COLO829 (cell line): ENCODE data around the gene GGA2.
"Not testable (repeated sequence)": the region's sequence is repeated elsewhere in the genome, so short reads cannot be mapped to it uniquely, and the experiment has no call there.

Experiments used
- DNase-seq: peaks from one replicate; pipeline ENCODE4 v3.0.0; 2012; ENCODE audit warnings: low spot score

Gene GGA2

DNA sequence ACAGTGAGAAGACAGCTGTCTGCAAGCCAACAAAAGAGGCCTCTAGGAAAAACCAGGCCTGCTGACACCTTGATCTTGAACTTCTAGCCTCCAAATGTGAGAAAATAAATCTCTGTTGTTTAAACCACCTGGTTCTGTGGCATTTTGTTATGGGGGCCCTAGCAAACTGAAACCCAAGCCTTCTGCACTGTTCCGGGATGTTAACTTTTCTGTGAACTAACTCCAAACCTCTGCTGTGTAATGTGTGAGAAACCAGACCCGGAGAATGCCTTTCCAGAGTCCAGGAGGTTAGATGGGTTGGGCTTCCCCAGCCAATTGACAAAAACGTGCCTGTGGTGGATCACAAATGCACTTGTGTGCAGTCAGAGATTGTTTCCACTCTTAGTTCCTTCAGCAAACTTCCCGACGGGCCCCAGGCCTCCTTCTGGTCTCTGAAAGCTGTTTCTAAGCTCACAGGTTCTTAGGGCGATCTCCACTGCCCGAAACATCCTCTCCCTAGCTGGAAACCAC is 13.6 kb upstream of the GGA2 start:
- DNase-seq = no peak

DNA sequence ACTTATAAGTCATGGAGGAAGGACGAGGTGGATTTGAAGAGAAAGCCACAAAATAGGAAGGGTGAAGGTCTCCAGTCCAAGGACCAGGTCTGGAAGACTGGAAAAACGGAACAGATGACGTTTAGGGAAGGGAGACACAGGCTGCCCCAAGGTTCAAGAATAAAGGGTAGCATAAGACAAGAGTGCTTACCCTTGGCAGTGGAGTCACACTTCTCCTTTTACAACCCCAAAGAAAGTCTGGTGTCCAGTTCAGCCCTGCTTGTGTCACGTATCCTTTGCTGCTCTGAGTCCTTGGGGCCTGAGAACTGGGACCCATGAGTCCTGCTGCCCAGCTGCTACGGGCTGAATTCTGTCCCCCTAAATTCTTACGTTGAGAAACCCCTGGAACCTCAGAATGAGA is 13.0 kb upstream of the GGA2 start:
- DNase-seq = no peak

DNA sequence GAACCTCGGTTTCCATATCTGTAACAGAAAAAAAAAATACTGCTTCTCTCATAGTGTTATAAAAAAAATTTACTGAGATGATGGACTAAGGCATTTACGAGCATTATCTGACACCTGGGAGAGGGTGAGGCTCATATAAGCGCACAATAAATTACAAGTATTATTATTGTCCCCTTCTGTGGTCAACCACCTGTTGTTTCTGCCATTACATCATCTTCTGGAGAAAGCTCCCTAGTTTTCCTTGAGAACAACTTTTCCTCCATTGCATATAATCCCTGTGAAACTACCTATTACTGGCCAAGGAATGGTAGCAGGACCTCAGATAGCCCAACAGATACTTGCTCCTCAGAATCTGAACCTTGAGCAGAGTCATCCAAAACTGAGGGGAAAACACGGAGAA is 11.7 kb upstream of the GGA2 start:
- DNase-seq = no peak

DNA sequence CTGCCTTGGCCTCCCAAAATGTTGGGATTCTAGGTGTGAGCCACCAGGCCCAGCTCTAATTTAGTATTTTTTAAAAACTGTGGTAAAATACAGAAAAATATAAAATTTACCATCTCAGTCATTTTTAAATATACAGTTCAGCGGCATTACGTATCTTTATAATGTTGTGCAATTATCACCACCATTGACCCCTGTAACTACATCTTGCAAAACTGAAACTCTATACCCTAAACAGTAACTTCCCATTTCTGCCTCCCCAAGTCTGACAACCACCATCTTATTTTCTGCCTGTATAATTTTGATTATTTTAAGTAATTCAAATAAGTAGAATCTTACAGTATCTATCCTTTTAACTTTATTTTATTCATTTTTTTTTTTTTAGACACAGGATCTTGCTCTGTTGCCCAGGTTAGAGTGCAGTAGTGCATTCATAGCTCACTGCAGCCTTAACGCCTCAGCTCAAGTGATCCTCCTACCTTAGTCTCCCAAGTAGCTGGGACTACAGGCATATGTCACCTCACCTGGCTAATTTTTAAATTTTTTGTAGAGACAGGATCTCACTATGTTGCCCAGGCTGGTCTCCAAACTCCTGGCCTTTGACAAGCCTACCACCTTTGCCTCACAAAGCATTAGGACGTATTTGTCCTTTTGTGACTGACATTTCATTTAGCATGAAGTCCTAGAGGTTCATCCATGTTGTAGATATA is 10.9 kb upstream of the GGA2 start:
- DNase-seq = no peak

- DNase-seq = no peak
Measured at GRCh38 chr16:23520500-23520899, 10.2 kb upstream of the GGA2 start.

DNA sequence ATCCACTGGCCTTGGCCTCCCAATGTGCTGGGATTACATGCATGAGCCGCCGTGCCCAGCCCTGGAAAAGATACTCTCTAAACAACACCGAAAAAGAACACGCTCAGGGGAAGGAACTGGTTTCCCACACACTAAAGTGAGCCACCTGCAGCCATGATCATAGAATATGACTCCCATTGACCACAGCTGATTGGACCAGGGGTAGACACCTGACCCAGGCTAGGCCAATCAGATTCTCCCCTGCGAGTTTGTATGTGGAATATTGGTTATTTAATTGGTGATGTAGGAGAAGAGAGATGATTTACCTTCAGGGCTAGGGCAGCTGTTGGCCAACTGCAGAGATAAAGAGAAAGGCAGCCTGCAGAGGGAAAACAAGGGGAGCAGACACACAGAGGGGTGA is 9.0 kb upstream of the GGA2 start:
- no peak for DNase-seq

DNA sequence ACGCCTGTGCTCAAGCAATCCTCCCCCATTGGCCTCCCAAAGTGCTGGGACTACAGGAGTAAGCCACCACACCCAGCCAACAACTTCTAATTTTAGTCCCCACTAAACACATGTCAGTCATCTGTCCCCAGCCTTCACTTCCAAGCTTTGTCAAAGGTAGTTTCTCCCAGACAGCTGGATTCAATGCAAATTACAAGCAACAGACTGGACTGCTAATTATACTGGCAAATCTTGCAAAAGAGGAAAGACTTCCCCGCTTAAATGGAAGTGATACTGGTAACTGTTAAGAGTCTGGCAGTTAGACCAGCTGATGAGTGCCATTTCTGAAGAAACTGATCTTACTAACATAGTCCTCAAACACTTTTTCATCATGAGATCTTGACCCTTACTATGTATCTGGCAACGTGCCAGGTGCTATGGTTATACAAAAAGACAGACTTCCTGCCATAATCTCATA is 8.2 kb upstream of the GGA2 start:
- no peak for DNase-seq

GRCh38 chr16:23516366-23517137 is 6.3 kb upstream of the GGA2 start:
- DNase-seq = no peak

GRCh38 chr16:23515881-23516280 is 5.6 kb upstream of the GGA2 start:
- no peak for DNase-seq

DNA sequence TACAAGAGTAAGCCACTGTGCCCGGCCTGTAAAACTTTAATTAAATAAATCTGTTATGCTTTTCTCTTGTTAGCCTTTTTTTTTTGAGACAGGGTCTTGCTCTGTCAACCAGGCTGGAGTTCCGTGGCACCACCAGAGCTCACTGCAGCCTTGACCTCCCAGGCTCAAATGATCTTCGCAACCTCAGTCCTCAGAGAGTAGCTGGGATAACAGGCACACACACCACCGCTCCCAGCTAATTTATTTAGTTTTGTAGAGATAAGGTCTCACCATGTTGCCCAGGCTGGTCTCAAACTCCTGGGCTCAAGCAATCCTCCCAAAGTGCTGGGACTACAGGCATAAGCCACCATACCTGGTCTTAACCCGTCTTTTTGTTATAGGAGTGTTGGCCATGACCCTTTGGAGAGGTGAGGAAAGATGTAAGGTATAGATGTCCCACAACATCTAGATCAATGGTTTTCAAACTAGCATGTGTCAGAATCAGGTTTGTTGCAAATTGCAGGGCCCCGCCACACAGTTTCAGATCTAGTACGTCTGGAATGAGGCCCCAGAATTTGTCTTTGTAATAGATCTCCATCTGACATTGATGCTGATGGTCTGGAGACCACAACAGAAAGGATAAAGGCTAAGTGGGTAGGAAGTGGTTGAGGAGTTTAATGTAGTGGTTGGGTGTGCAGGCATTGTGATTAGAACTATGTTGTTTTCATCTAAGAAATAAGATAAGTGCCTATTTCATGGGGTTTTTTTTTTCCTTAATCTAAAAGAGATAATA is 4.3 kb upstream of the GGA2 start:
- no peak for DNase-seq

DNA sequence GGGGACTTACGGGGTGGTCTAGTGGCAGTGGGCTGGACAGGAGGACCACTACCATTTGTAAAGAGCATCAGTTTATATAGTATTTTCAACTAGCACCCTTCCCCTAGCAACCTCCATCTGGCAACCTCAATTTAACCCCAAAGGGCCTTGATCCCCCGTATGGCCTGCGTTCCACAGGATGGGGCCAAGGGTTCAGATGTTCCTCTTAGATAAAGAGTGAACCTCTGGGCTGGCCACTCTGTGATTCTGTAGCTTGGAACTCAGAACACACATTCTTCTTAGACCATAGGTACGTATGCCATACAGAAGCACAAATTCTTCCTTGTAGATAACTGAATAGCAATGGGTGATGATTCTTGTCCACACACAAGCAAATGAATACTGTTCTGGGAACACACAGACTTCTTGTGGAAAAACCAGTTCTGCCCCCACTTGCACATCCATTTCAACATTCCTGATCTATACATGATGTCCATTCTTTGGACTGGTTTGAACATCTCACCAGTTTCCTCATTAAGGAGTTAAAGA is 1.9 kb upstream of the GGA2 start:
- DNase-seq = no peak

DNA sequence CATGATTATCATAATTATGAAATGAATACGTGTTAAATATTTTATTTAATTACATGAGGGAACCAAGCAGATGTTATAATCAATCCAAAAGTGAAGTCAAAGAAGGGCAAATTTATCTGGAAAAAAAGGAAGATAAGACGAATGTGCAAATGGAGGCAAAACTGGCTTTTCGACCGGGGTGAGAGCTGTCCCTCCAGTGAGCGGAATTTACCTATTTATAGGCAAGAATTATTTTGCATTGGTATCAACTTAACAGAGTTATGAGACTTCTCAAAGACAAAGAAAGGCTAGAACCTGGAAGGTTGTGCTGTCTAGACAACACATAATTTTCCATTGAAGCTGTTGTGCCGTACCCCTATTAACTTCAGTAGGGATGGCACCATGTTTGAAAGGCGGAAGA is 1.4 kb upstream of the GGA2 start:
- no peak for DNase-seq

- DNase-seq = not testable (repeated sequence)
Measured at GRCh38 chr16:23510915-23511270, 599 bp upstream of the GGA2 start.

DNA sequence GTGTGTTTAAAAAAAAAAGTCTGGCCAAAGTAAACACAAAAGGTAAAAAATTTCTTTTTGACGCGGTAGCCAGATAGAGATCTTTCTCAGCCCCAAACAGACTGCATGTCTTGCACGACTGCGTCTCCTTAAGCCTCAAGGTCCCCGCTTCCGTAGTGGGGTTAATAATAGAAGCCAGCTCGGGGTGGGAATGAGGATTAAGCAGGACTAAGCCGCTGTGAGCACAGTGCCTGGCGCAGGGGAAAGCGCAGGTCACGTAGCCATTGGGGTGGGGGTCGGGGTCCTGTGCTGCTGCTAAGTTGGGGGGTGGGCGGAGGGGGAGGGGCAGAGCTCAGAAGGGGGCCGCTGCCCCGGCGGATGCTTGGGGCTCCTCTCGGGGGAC is 521 bp downstream of the GGA2 start:
- no peak for DNase-seq

DNA sequence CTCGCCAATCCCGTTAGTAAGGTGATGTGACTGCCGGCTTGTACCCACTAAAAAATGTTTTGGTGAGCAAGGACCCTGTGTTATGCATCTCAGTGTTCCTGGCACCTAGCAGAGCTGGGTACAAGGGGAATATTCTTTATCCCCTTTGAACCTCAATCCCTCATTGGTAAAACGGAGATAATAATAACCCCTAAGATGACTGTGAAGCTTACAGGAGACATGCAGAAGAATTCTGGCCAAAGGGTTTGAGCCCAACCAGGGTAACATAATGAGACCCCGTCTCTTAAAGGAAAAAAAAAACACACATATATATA is 896 bp downstream of the GGA2 start:
- no peak for DNase-seq

GRCh38 chr16:23508589-23509440 is 1.5 kb downstream of the GGA2 start:
- DNase-seq = no peak

- DNase-seq = no peak
Measured at GRCh38 chr16:23506606-23506994, 3.7 kb downstream of the GGA2 start.

GRCh38 chr16:23505671-23506605 is 4.4 kb downstream of the GGA2 start:
- DNase-seq = no peak

DNA sequence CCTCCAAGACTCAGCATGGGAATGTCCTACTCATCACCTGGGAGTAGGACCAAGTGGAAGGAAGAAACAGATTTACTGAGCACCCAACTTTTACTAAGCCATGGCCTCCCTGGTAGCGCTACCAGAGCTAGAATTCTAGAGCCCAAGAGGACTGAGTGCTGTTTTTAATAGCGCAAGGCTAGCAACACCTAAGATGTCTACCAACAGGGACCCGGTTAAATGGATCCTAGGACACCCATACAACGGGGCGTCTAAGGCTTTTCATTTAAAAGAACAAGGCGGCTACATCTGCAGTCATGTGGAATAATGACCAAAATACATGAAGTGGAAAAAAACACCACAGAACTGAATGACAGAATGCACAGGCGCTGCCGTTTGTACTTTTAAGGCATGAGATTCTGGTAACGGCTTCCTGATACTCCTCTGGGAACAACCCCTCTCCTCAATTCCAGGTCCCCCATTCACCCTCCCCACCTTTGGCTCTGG is 5.1 kb downstream of the GGA2 start:
- DNase-seq = no peak

DNA sequence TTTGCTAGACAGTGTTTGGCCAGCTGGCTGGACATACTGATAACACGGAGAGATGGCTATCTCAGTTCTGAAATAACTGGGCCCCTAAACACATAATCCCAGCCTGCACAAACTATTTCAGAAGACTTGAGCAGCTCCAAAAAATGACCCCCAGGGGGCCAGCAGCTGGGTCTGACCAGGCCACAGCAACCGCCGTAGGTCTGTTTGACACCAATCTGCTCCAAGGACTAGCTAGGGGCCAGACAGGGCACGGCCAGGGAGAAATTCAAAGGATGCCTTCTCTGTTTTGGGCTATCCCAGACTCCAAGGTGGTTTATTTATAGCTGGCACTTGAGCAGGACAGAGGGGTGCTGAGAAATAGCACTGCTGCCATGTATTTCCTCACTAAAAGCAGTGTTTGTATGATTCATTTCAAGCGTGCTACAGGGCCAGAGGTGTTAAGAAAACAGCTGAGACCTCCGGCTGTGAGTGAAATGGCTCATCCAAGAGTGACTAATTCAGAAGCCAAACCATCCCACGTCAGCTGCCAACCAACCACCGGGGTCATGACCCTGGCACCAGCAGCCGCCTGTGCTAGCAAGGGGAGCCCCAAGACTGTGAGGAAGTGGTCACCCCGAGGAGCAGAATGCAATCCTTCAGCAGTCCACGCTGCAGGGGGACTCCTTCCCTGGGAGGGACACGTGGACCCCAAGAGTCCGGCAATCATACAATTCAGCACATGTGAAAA is 5.7 kb downstream of the GGA2 start:
- peak; percentile 52 for DNase-seq
